Naive thymus-derived CD4-positive, alpha-beta T cell (primary cell): ENCODE measurements around the gene PTPRM. TPM values are rescaled to one million over a fixed set of nuclear protein-coding genes. Genes with fewer than 3 reads are reported as not detected.

ENCODE experiments used
- ATAC-seq: fragments of 150-1000 bp; cut with Tn5 transposase; 2 replicates; pipeline ENCODE4 v1.10.0; 2021; ENCODE audit warnings: mild to moderate bottlenecking, moderate library complexity
- CTCF ChIA-PET: fragments of 350-600 bp; sonication (Branson Sonifier 250); formaldehyde crosslinking; loops from one replicate; lab custom pipeline; 2021; ENCODE audit warnings: antibody characterized with exemption; lab: Charles Lee
- POLR2A ChIA-PET: fragments of 350-600 bp; sonication (Branson Sonifier 250); formaldehyde crosslinking; loops from one replicate; lab custom pipeline; 2021; ENCODE audit warnings: antibody characterized with exemption, inconsistent platforms; lab: Charles Lee
- DNase-seq, 9 donors: peaks; one replicate each; pipeline versions ENCODE4 v3.0.0 to v3.0.0-alpha.2; 2020 to 2022; ENCODE audit warnings: mixed read lengths in 1 of 9
- H3K27ac ChIP-seq: one replicate; pipeline ENCODE4 v1.7.0; 2013; ENCODE audit warnings: mild to moderate bottlenecking, low read depth, low read length, moderate library complexity
- H3K27me3 ChIP-seq, 2 donors: one replicate each; pipeline ENCODE4 v1.7.0; 2013; ENCODE audit warnings: low read length in 2 of 2, mild to moderate bottlenecking in 2 of 2, moderate library complexity in 2 of 2; ENCODE audit not compliant: control insufficient read depth in 2 of 2, insufficient read depth in 2 of 2
- H3K36me3 ChIP-seq, 3 experiments: 1 replicate in 2 of 3; 2 replicates in 1 of 3; pipeline ENCODE4 v1.7.0; 2013; ENCODE audit warnings: low read length in 3 of 3, mild to moderate bottlenecking in 3 of 3, moderate library complexity in 1 of 3; ENCODE audit not compliant: insufficient read depth in 3 of 3, control insufficient read depth in 2 of 3
- H3K4me1 ChIP-seq, 2 donors: one replicate each; pipeline ENCODE4 v1.7.0; 2013; ENCODE audit warnings: low read length in 2 of 2, mild to moderate bottlenecking in 2 of 2, moderate library complexity in 1 of 2; ENCODE audit not compliant: control insufficient read depth in 2 of 2, insufficient read depth in 2 of 2
- H3K4me3 ChIP-seq: 2 replicates; pipeline ENCODE4 v1.7.0; 2013; ENCODE audit warnings: mild to moderate bottlenecking, low read length
- H3K9me3 ChIP-seq, 3 experiments: 1 replicate in 2 of 3; 2 replicates in 1 of 3; pipeline ENCODE4 v1.7.0; 2013; ENCODE audit warnings: low read length in 3 of 3; ENCODE audit not compliant: control insufficient read depth in 2 of 3
- H3K27ac Mint-ChIP-seq, 9 donors: one replicate each; pipeline ENCODE4 v1.8.0; 2020 to 2022; ENCODE audit warnings: mixed read lengths in 9 of 9, mild to moderate bottlenecking in 8 of 9, moderate library complexity in 5 of 9, inconsistent platforms in 2 of 9
- H3K27me3 Mint-ChIP-seq, 5 donors: one replicate each; pipeline ENCODE4 v1.8.0; 2021 to 2022; ENCODE audit warnings: mixed read lengths in 5 of 5, mild to moderate bottlenecking in 1 of 5
- H3K36me3 Mint-ChIP-seq, 5 donors: one replicate each; pipeline ENCODE4 v1.8.0; 2020 to 2022; ENCODE audit warnings: mixed read lengths in 5 of 5, mild to moderate bottlenecking in 3 of 5, inconsistent platforms in 1 of 5
- H3K4me1 Mint-ChIP-seq, 7 donors: one replicate each; pipeline ENCODE4 v1.8.0; 2020 to 2022; ENCODE audit warnings: mixed read lengths in 7 of 7, mild to moderate bottlenecking in 3 of 7, inconsistent platforms in 1 of 7
- H3K4me3 Mint-ChIP-seq, 10 donors: one replicate each; pipeline ENCODE4 v1.8.0; 2020 to 2022; ENCODE audit warnings: mild to moderate bottlenecking in 10 of 10, mixed read lengths in 10 of 10, moderate library complexity in 6 of 10, inconsistent platforms in 2 of 10
- H3K9me3 Mint-ChIP-seq, 11 donors: one replicate each; pipeline ENCODE4 v1.8.0; 2020 to 2022; ENCODE audit warnings: mixed read lengths in 11 of 11, mild to moderate bottlenecking in 4 of 11, inconsistent platforms in 1 of 11, moderate library complexity in 1 of 11
- intact Hi-C, 2 donors: fragments of 100-400 bp; cut with micrococcal nuclease; formaldehyde crosslinking; loops; one replicate each; pipeline ENCODE4 v1.15.1; 2023
- polyA plus RNA-seq, 2 donors: library from polyadenylated mRNA; unstranded; fragments of 300-500 nt; fragmentation: Illumina TruSeq; gene quantifications; one replicate each; pipeline ENCODE4 v1.2.3, GENCODE V29; 2021
- total RNA-seq, 6 experiments: library from RNA in 5 of 6; stranded (reverse) in 5 of 6; gene quantifications; 1 replicate in 5 of 6; 2 replicates in 1 of 6; pipeline ENCODE4 v1.2.3 and lab custom pipeline; 2021 to 2026

Gene PTPRM
- total and polyA plus RNA-seq, 7 experiments from 2014 or later = 3.8 to 21.2 (median 8.4) TPM

GRCh38 chr18:7850446-7850845, 283.3 kb downstream of the PTPRM start:
- ATAC-seq (no peak), DNase-seq (no peak)
- ChIA-PET POLR2A (no interaction called here), CTCF (no interaction called here)
- no peak overlapping the region for H3K27ac Mint-ChIP-seq
- H3K4me1 ChIP-seq = no peaks in the 10 kb centered on the region
- no peaks in the 10 kb centered on the region for H3K36me3 ChIP-seq
- intact Hi-C loops = no loop called here
- H3K27ac ChIP-seq = no peak overlapping the region
- no peak overlapping the region for H3K4me3 ChIP-seq
- H3K27me3 Mint-ChIP-seq = peaks cover 0 to 7% (median 3%) of the 10 kb centered on the region in 5 donors
- peaks cover 0 to 22% (median 12%) of the 10 kb centered on the region in 11 donors for H3K9me3 Mint-ChIP-seq
- no peaks in the 10 kb centered on the region for H3K9me3 ChIP-seq
- H3K36me3 Mint-ChIP-seq = peaks cover 0 to 7% (median 0%) of the 10 kb centered on the region in 5 donors
- H3K4me1 Mint-ChIP-seq = no peaks in the 10 kb centered on the region
- H3K27me3 ChIP-seq = no peaks in the 10 kb centered on the region
- H3K4me3 Mint-ChIP-seq = no peak overlapping the region

- H3K27ac ChIP-seq = no peak overlapping the region
- no peaks in the 10 kb centered on the region for H3K36me3 ChIP-seq
- no peak overlapping the region for H3K4me3 ChIP-seq
- ChIA-PET CTCF (no interaction called here), POLR2A (no interaction called here)
- Mint-ChIP-seq H3K27me3 (peaks cover 0 to 2% (median 0%) of the 10 kb centered on the region in 5 donors), H3K36me3 (peaks cover 0 to 4% (median 0%) of the 10 kb centered on the region in 5 donors), H3K9me3 (peaks cover 0 to 20% (median 5%) of the 10 kb centered on the region in 11 donors), H3K4me1 (no peaks in the 10 kb centered on the region), H3K4me3 (no peak overlapping the region), H3K27ac (no peak overlapping the region)
- no peaks in the 10 kb centered on the region for H3K27me3 ChIP-seq
- DNase-seq = no peak
- no peak for ATAC-seq
- intact Hi-C loops = no loop called here
- no peaks in the 10 kb centered on the region for H3K4me1 ChIP-seq
- no peaks in the 10 kb centered on the region for H3K9me3 ChIP-seq
Measured at GRCh38 chr18:7855028-7855427, 287.9 kb downstream of the PTPRM start.

GRCh38 chr18:7855671-7856070, 288.6 kb downstream of the PTPRM start:
- no peak overlapping the region for H3K4me3 Mint-ChIP-seq
- POLR2A ChIA-PET = no interaction called here
- intact Hi-C loops = no loop called here

GRCh38 chr18:7856116-7856515, 289.0 kb downstream of the PTPRM start:
- Mint-ChIP-seq H3K4me3 (no peak overlapping the region), H3K4me1 (no peaks in the 10 kb centered on the region)

More at GRCh38 chr18:7855671-7856070, 288.6 kb downstream of the PTPRM start:
- Mint-ChIP-seq H3K27me3 (no peaks in the 10 kb centered on the region), H3K27ac (no peak overlapping the region), H3K9me3 (peaks cover 0 to 20% (median 5%) of the 10 kb centered on the region in 11 donors), H3K36me3 (peaks cover 0 to 4% (median 0%) of the 10 kb centered on the region in 5 donors), H3K4me1 (no peaks in the 10 kb centered on the region)
- ATAC-seq (no peak), DNase-seq (no peak)
- Histone ChIP-seq H3K9me3 (no peaks in the 10 kb centered on the region), H3K4me1 (no peaks in the 10 kb centered on the region), H3K4me3 (no peak overlapping the region), H3K36me3 (no peaks in the 10 kb centered on the region), H3K27ac (no peak overlapping the region), H3K27me3 (no peaks in the 10 kb centered on the region)
- CTCF ChIA-PET = no interaction called here

GRCh38 chr18:7856733-7857132, 289.6 kb downstream of the PTPRM start:
- no peak overlapping the region for H3K4me3 ChIP-seq
- Mint-ChIP-seq H3K9me3 (peaks cover 0 to 10% (median 2%) of the 10 kb centered on the region in 11 donors), H3K4me1 (no peaks in the 10 kb centered on the region), H3K4me3 (no peak overlapping the region), H3K27ac (no peak overlapping the region), H3K27me3 (no peaks in the 10 kb centered on the region), H3K36me3 (peaks cover 0 to 3% (median 0%) of the 10 kb centered on the region in 5 donors)
- H3K4me1 ChIP-seq = no peaks in the 10 kb centered on the region
- no peak for DNase-seq
- no peaks in the 10 kb centered on the region for H3K27me3 ChIP-seq
- intact Hi-C loops = no loop called here
- H3K9me3 ChIP-seq = no peaks in the 10 kb centered on the region
- no peak for ATAC-seq
- H3K36me3 ChIP-seq = no peaks in the 10 kb centered on the region
- H3K27ac ChIP-seq = no peak overlapping the region
- ChIA-PET POLR2A (no interaction called here), CTCF (no interaction called here)

More at GRCh38 chr18:7856116-7856515, 289.0 kb downstream of the PTPRM start:
- POLR2A ChIA-PET = no interaction called here
- CTCF ChIA-PET = no interaction called here
- Histone ChIP-seq H3K27me3 (no peaks in the 10 kb centered on the region), H3K4me3 (no peak overlapping the region), H3K4me1 (no peaks in the 10 kb centered on the region), H3K36me3 (no peaks in the 10 kb centered on the region), H3K9me3 (no peaks in the 10 kb centered on the region), H3K27ac (no peak overlapping the region)
- intact Hi-C loops = no loop called here
- Mint-ChIP-seq H3K36me3 (peaks cover 0 to 4% (median 0%) of the 10 kb centered on the region in 5 donors), H3K9me3 (peaks cover 0 to 16% (median 2%) of the 10 kb centered on the region in 11 donors), H3K27me3 (no peaks in the 10 kb centered on the region), H3K27ac (no peak overlapping the region)
- ATAC-seq (no peak), DNase-seq (no peak)

- Mint-ChIP-seq H3K9me3 (peaks cover 0 to 5% (median 0%) of the 10 kb centered on the region in 11 donors), H3K4me3 (no peak overlapping the region), H3K4me1 (no peaks in the 10 kb centered on the region), H3K36me3 (no peaks in the 10 kb centered on the region), H3K27me3 (no peaks in the 10 kb centered on the region), H3K27ac (no peak overlapping the region)
- CTCF ChIA-PET = no interaction called here
- Histone ChIP-seq H3K4me1 (no peaks in the 10 kb centered on the region), H3K9me3 (no peaks in the 10 kb centered on the region), H3K27ac (no peak overlapping the region), H3K27me3 (no peaks in the 10 kb centered on the region), H3K4me3 (no peak overlapping the region), H3K36me3 (no peaks in the 10 kb centered on the region)
- intact Hi-C loops = no loop called here
- DNase-seq (no peak), ATAC-seq (no peak)
- POLR2A ChIA-PET = no interaction called here
Measured at GRCh38 chr18:7857562-7857961, 290.4 kb downstream of the PTPRM start.

- Mint-ChIP-seq H3K36me3 (no peaks in the 10 kb centered on the region), H3K9me3 (peaks cover 0 to 5% (median 0%) of the 10 kb centered on the region in 11 donors), H3K4me3 (no peak overlapping the region), H3K27me3 (no peaks in the 10 kb centered on the region), H3K27ac (no peak overlapping the region), H3K4me1 (no peaks in the 10 kb centered on the region)
- no peaks in the 10 kb centered on the region for H3K36me3 ChIP-seq
- H3K27ac ChIP-seq = no peak overlapping the region
- intact Hi-C loops = no loop called here
- ATAC-seq = no peak
- H3K27me3 ChIP-seq = no peaks in the 10 kb centered on the region
- H3K4me1 ChIP-seq = no peaks in the 10 kb centered on the region
- no peaks in the 10 kb centered on the region for H3K9me3 ChIP-seq
- ChIA-PET CTCF (no interaction called here), POLR2A (no interaction called here)
- H3K4me3 ChIP-seq = no peak overlapping the region
- no peak for DNase-seq
Measured at GRCh38 chr18:7859122-7859521, 292.0 kb downstream of the PTPRM start.
